Colon (tissue), 2 donors: Measurements from ENCODE around the gene FRYL.
"Not testable (repeated sequence)": the region's sequence is repeated elsewhere in the genome, so short reads cannot be mapped to it uniquely, and the experiment has no call there.

Experiments
- FAIRE-seq: peaks from 2 replicates; lab custom pipeline; 2012; peaks lifted over from hg19 to GRCh38; lab: Jason Lieb, UNC
- donor health status: control.
- donor health status: control.

Gene FRYL

DNA sequence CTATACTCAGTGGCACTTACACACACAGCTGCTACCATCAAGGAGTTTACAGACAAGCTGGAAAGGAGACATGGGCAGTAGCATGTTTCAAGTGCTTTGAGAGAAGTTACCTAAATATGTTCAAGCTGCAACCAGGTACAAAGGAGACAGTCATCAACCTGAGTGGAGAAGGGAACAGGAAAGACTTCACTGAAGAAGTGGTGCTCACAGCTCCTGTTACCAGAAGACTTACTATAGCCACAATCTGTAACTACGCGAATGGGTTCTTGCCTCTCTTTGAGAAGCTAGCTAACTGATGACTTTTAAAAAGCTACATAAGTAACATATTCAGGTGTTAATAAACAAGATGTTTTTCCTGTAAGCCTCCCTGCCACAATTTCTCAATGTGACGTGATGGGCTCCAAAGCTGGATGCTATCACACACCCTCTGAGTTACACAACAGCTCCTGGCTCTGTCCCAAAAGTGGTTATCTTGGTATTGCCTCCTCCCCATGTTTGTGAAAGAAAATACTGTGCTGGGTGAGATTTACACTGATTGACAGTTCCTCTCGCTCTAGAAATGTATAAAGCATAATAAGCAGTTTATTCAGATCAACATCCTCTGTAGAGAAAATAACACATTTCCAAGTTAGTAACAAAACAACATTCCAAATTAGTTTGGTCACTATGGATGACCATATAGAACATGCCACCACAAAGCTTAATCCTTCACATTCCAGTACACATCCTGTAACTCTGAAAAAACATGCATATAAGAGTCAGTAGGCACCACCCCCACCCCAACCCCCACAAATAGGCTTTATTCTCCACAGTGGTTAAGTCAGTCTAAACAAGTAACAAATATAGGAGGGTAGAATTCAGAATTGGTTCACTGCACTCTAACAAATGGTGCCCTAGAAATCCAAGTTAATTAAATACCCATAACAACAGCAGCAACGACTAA is 81.8 kb downstream of the FRYL start:
- FAIRE-seq, result no peak

DNA sequence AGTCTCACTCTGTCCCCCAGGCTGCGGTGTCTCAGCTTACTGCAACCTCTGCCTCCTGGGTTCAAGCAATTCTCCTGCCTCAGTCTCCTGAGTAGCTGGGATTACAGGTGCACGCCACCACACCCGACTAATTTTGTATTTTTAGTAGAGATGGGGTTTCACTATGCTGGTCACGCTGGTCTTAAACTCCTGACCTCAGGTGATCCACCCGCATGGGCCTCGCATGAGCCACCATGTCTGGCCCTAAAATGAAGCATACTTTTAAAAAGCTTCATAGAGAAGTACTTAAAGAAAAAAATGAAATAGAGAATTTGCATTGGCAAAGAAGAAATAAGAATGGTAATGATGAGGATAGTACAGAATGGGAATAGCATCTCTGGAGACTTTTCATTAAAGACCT is 82.6 kb downstream of the FRYL start:
- not testable (repeated sequence) for FAIRE-seq

DNA sequence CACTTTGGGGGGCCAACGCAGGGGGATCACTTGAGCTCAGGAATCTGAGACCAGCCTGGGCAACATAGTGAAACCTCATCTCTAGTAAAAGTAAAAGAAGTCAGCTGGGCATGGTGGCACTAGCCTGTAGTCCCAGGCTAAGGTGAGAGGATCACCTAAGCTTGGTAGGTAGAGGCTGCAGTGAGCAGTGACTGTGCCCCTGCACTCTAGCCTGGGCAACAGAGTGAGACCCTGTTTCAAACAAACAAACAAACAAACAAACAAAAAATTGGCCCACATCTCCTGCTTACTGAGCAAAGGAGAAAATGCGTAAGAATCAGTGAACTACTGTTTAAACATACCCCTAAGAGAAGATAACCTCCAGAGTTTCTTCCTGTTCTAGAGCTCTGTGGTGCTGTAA is 85.3 kb downstream of the FRYL start:
- no peak for FAIRE-seq

DNA sequence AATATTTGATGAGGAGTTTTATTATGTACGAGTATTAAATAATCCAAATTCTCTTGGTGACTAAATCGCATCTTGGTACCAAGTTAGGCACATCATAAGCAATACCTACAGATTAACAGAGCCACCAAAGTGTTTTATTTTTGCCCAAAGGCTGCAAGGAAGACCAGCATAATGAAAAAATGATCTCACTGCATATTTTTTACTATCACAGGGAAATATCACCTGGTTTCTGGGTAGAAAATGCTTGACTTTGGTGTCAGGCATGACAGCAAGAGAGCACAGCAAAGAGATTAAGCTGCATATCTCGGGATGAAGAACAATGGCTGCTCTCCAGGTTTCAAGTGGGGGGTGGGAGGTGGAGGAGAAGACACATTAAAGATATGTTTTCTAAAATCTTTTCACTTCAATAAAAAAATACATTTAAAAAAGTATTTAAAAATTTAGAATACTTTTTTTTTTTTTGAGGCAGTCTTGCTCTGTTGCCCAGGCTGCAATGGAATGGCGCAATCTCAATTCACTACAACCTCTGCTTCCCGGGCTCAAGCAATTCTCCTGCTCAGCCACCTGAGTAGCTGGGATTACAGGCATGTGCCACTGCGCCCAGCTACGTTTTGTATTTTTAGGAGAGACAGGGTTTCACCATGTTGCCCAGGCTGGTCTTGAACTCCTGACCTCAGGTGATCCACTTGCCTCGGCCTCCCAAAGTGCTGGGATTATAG is 86.1 kb downstream of the FRYL start:
- no peak for FAIRE-seq

DNA sequence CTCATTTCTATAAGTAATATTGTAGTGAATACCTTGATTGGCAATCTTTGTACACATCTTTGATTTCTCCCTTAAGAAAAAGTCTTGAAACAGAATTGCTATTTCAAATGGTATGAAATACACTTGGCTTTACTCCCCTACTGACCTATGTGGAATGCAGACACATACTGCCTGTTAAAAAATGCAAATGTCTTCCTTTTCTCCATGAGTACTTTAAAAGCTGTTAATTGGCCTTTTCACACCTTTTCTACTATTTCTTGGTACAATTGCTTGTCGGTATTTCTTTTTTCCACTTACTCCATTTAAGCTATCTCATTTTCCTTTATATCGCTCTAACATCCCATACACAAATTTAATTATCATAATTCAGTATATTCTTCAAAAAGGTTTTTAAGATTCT is 87.2 kb downstream of the FRYL start:
- FAIRE-seq, result no peak

DNA sequence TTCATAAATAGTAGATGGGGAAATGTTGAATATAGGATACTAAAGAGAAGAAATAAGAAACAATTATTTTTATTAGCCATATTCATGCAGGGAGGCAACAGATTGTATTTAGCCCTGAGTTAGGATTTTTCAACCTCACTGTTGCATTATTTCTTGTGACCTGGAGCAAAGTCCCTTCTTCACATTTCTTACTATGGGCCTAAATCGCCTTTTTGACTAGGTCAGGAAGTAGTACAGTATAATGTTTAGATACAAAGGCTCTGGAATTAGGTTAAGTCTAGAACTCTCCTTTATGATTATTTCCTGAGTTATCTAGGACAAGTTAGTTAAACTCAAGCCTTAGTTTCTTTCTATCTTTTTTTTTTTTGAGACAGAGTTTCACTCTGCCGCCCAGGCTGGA is 88.0 kb downstream of the FRYL start:
- FAIRE-seq, result no peak

DNA sequence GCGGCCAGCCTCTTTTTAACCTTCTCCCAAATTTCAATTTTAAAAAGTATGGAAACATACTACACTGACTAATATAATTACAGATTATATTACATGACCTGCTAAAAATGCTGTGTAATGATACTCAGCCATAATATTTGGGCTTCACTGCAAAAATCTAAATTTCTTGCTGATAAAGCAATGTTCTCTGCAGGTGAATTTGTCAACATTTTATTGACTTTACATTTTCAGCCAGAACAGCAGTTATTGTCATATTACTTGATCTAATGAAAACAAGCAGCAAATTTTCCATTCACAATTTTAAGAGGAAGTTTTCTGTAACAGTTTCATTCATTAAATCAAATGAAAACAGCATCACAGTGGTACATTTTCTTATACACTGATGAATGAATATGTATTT is 91.1 kb downstream of the FRYL start:
- FAIRE-seq, result no peak

DNA sequence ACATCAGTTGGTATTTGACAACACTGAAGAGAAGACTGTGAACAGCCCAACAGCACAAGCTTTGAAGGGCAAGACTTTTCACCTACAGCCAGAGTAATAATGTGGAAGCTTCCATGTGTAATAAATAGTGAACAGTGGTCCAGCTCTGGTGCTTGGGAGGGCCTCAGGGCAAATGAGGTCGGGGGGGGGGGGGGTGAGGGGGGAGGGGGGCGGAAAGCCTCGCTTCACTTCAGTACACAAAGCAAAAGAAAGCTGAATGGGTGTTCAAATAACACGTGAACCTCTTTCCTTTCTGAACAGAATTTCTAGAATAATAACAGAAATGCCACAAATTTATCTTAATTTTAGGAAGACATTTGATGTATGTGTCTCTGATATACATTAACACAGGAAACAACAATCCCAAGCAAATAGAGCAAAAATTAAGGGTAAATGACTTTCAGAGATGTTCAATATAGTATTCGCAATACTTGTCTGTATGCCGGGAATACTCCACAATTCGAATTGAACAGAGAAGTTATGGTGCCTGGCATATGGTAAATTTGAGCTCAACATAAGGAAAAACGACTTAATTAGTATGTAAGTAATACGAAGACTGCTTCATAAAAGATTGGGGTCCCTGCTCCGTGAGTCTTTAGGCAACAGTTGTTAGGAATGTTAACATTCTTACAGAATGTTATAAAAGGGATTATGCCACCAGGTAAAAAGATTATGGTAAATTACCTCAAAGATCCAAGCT is 92.6 kb downstream of the FRYL start:
- FAIRE-seq, result no peak

DNA sequence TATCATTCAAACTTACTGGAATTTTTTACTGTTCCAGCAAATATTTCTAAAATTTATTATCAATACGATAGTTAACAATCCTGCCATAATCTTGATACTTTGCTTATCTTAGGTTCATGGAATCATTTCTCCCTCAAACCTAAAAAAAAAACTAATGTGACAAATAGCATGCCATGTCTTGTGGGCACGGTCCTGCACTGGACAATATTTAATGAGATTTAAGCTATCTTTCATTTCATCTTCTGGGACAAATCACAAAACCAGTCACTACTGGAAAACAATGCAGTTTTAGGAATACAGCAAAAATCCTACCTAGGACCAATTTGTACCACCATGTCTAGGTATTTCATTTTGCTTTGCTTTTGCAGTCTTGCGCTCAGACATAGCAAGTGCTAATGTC is 93.7 kb downstream of the FRYL start:
- FAIRE-seq, result no peak

DNA sequence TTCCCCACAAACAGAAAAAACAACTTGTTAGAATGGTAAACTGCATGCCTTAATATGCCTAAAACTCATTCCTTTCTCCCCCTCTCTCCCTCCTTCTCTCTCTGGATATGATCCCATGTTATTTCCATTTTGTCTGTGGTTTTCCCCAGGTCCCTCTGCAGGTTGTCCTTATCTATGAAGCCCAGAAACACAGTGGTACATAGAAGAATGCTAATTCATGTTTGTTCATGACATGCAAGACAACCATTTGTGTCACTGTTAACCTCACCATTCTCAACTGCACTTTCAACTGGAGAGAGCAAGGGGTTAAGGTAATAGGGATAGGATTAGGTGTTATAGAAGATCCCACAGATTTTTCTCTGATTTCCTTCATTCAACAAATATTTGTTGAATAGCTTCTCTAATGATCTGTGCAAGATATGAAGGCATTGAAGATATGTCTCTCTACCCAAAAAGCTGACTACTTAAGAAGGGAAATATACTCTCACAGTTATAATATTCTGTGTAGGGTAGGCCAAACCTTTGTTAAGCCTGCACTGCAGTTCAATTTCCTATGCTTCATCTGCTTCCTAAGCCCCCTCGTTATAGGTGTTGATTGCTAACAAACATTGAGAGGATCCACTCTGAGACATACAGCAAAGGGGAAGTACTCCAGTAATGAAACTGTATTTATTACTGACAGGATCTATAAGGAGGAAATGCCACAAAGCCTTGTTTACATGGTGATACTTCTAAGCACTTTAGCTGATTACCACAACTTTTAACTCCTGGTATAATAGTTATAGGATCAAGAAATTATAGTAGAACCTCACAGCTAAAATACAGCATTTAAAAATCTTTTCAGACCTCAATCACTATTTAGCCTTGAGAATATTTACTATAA is 96.1 kb downstream of the FRYL start:
- FAIRE-seq, result no peak

DNA sequence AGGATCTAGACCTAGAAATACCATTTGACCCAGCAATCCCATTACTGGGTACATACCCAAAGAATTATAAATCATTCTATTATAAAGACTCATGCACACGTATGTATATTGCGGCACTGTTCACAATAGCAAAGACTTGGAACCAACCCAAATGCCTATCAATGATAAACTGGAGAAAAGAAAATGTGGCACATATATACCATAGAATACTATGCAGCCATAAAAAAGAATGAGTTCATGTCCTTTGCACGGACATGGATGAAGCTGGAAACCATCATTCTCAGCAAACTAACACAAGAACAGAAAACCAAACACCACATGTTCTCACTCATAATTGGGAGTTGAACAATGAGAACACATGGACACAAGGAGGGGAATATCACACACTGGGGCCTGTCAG is 97.2 kb downstream of the FRYL start:
- not testable (repeated sequence) for FAIRE-seq

DNA sequence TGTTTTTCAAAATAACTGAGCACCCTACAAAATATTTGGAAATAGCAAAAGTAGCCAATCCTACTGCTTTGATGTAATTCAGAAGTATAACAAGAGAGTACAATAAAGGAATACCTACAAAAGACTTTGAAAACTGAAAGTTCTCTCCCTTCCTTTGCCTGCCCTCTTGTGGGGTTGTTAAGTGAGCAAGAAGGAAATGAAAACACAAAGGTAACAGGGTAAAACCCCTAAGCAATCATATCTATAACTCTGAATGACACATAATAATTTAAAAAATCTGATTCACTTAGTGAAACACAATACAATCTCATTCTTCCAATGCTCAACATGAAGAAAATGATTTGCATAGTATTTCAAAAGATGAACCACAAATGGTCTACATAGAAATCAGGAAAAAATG is 98.2 kb downstream of the FRYL start:
- peak; percentile 61 for FAIRE-seq

DNA sequence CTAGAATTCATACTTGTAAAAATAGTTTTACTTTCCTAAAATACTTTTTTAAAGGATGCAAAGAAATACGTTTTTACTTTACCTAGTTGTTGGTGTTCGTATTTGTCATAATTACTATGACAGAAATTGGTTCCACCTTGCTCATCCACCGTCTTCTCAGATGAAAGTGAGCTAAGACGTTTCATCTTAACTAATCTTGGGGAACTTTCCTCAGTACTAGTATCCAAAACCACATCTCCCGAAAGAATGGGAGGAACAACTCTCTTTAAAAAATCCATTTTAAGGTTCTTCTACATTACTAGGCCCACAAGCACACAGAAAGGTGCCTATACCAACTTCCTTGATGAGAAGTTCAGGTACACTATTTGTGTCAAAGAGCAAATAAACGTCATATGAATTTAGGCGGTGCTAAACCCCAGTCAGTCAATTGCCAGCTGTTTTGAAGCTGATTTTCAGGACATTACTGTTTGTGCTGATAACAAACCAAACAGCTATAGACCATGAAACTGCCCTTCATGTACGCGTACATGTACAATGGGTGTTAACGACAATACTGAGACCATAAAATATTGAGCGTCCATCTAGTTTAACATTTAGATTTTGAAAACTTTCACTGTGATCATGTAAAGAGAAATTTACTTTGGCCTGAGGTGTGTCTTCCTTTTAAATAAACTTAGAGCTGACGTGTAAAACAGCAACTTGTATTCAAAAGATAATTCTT is 99.1 kb downstream of the FRYL start:
- no peak for FAIRE-seq

DNA sequence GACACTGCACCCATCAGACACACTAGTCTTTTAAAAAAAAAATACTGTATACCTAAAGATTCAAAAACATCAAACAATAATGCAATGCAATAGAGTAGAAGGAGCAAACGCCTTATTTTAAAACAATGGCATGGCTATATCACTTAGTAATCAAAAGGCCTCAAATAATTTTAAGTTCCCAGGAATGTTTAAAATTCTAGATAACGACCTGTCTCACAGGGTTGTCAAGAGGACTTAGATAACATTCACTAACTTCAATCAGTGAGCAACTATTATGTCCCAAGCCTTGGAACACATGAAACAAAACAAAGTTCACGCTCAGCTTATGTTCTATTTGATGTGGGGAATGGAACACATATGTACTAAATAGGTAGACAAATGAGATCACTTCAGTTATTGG is 106.5 kb downstream of the FRYL start:
- FAIRE-seq, result no peak

DNA sequence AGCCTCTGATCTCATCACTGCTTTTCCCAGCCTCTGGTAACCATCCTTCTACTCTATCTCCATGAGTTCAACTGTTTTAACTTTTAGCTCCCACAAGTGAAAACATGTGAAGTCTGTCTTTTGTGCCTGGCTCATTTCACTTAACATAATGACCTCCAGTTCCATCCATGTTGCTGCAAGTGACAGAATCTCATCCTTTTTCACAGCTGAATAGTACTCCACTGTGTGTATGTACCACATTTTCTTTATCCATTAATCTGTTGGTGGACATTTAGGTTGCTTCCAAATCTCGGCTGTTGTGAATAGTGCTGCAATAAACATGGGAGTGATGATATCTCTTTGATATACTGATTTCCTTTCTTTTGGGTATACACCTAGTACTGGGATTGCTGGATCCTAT is 109.5 kb downstream of the FRYL start:
- no peak for FAIRE-seq

DNA sequence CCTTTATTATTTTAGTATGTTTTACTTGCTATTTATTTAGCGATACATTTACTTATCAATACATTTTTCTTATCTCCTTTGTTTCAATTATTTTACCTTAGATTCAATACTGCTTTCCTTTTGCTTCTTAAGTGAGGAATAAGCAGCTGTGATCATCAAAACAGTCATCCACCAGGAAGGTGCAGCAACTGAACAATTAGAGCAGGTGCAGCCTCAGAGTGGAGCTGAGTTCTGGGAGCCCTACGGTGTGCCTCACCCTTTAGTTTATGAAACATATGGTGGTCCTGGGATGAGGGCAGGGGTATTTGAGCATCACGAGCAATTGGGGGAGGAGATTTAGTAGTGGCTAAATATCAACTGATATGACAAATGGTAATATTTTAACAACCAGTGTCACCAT is 111.0 kb downstream of the FRYL start:
- FAIRE-seq, result no peak

DNA sequence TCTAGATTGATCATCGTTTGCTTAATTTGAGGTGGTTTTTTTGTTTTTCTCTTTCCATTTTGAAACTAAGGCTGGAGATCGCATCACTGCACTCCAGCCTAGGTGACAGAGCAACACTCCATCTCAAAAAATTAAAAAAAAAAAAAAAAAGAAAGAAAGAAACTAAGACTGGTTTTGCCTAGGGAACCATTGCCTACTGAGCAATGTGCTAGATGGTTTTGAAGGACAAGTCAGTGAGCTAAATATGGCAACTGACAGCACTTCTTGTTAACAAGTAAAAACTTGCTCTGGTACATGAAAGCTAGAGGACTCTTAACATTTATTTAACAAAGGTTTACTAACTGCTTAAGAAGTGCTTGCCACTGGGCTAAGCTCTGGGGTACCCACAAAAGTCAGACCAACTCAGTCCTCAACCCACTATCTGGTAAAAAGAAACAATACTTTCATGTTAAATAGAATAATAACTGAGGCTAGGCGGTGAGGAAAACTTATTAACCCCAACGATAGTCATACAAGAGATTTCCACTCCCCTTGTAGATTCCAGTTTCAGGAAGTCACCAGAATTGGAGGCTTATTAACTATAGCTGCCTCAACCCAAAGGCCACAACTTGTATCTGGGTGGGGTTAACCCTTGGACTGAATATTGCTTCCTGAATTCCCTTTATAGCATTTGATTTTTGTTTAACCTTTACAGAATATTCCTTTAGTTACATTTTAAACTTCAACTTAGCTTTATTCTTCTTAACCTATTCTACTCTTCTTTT is 111.6 kb downstream of the FRYL start:
- peak; percentile 98 for FAIRE-seq

DNA sequence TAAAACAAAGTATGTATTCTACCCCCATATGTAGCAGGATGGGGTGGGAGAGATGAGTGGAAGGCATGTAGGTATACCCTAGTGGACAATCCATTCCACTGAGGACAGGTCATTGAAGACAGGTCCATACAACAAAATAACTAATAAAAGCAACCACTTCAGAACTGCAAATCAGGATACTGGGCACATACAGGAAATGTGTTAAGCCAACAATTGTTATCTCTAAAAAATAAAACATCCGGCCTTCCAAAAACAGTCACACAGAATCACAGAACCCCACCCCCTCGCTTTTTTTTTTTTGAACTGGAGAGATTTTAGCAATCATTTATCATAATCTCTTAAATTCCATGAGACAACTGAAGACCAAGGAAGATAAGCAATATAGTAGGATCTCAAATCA is 112.9 kb downstream of the FRYL start:
- FAIRE-seq, result no peak

DNA sequence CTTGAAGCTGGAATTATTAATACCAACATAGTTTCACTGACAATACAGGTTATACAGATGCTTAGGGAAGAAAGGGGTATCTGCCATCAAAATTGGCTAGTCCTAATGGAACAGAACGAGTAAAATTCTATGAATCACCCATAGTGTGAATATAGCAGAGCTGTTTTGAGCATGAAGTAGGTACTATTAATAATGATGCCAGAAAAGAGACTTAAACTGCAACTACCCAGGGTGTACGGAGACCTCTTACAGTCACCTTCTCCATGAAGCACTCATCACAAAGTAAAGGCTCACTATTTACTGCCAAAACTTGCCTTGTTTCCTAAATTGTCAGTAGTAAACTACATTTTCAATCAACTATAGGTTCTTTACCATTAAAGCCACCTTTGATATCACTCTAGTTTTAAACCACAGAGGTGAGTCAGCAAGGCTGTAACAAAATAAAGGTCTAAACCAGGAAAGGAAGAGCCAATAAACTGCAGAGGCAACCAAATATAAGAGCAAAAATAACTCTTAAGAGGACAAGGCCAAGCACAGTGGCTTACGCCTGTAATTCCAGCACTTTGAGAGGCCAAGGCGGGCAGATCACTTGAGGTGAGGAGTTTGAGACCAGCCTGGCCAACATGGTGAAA is 114.4 kb downstream of the FRYL start:
- FAIRE-seq, result no peak

DNA sequence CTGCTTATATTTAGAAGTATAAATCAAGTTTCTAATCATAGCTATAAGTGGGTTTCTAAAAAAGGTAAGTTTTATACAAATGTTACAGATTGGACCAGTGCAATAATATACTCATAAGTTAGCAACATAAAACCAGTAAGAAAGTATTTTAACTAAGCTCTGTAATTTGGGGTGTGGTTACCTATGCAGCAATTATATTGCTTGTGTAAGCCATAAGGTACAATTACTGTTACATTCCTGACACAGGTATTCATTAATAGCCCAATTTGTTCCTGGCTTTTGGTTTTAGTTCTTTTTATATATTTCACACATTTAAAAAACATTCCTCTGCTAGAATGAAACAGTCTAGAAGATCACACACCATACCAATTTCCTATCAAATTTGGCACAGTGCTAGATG is 115.1 kb downstream of the FRYL start:
- peak; percentile 75 for FAIRE-seq
